Ishikawa (cell line): ENCODE data around the gene SUV39H1.

Experiments
- CEBPB ChIP-seq: IDR thresholded peaks from 2 replicates; pipeline ENCODE4 v1.6.1; 2012
- CREB1 ChIP-seq: IDR thresholded peaks from 2 replicates; pipeline ENCODE4 v1.6.1; 2012; ENCODE audit warnings: low read depth
- EGR1 ChIP-seq: IDR thresholded peaks from 2 replicates; pipeline ENCODE4 v1.6.1; 2012
- EP300 ChIP-seq: IDR thresholded peaks from 2 replicates; pipeline ENCODE4 v1.6.1; 2012; ENCODE audit warnings: borderline replicate concordance
- FOXM1 ChIP-seq: IDR thresholded peaks from 2 replicates; pipeline ENCODE4 v1.6.1; 2012; ENCODE audit warnings: low read depth, borderline replicate concordance
- NFIC ChIP-seq: IDR thresholded peaks from 2 replicates; pipeline ENCODE4 v1.6.1; 2012
- TAF1 ChIP-seq: IDR thresholded peaks from 2 replicates; pipeline ENCODE4 v1.6.1; 2012; ENCODE audit warnings: low read depth, mild to moderate bottlenecking
- TCF12 ChIP-seq: IDR thresholded peaks from 2 replicates; pipeline ENCODE4 v1.6.1; 2012; ENCODE audit warnings: low read depth
- TEAD4 ChIP-seq: IDR thresholded peaks from 2 replicates; pipeline ENCODE4 v1.6.1; 2012
- YY1 ChIP-seq: IDR thresholded peaks from 2 replicates; pipeline ENCODE4 v1.6.1; 2012; ENCODE audit warnings: low read depth
- TF ChIP-seq, protein P1 (sequence below): IDR thresholded peaks from 2 replicates; pipeline ENCODE4 v1.6.1; 2012; ENCODE audit warnings: low read depth, mild to moderate bottlenecking
- TF ChIP-seq, protein P2 (sequence below): IDR thresholded peaks from 2 replicates; pipeline ENCODE4 v1.6.1; 2012

DNA sequence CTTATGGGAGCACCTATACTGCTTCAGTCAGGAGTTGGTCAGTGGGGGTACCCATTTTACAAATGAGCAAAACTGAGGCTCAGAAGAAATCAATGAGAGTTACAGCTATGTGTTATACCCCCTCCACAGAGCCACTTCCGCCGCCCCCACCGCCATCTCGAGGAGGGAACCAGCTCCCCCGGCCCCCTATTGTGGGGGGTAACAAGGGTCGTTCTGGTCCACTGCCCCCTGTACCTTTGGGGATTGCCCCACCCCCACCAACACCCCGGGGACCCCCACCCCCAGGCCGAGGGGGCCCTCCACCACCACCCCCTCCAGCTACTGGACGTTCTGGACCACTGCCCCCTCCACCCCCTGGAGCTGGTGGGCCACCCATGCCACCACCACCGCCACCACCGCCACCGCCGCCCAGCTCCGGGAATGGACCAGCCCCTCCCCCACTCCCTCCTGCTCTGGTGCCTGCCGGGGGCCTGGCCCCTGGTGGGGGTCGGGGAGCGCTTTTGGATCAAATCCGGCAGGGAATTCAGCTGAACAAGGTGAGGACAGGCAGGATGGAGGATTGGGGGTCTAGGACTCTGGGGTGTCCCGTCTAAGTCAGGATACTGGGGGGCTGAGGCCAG is 7.9 kb upstream of the SUV39H1 start:
- TF ChIP-seq EP300 = no peak
- no peak for TF ChIP-seq FOXM1
- TF ChIP-seq YY1 = no peak
- no peak for TF ChIP-seq TEAD4
- TF ChIP-seq TAF1 = no peak
- TF ChIP-seq TCF12 = no peak
- no peak for TF ChIP-seq NFIC
- TF ChIP-seq EGR1 = no peak
- TF ChIP-seq, protein P1, sequence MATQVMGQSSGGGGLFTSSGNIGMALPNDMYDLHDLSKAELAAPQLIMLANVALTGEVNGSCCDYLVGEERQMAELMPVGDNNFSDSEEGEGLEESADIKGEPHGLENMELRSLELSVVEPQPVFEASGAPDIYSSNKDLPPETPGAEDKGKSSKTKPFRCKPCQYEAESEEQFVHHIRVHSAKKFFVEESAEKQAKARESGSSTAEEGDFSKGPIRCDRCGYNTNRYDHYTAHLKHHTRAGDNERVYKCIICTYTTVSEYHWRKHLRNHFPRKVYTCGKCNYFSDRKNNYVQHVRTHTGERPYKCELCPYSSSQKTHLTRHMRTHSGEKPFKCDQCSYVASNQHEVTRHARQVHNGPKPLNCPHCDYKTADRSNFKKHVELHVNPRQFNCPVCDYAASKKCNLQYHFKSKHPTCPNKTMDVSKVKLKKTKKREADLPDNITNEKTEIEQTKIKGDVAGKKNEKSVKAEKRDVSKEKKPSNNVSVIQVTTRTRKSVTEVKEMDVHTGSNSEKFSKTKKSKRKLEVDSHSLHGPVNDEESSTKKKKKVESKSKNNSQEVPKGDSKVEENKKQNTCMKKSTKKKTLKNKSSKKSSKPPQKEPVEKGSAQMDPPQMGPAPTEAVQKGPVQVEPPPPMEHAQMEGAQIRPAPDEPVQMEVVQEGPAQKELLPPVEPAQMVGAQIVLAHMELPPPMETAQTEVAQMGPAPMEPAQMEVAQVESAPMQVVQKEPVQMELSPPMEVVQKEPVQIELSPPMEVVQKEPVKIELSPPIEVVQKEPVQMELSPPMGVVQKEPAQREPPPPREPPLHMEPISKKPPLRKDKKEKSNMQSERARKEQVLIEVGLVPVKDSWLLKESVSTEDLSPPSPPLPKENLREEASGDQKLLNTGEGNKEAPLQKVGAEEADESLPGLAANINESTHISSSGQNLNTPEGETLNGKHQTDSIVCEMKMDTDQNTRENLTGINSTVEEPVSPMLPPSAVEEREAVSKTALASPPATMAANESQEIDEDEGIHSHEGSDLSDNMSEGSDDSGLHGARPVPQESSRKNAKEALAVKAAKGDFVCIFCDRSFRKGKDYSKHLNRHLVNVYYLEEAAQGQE = no peak
- no peak for TF ChIP-seq CREB1
- TF ChIP-seq CEBPB = no peak
- TF ChIP-seq, protein P2, sequence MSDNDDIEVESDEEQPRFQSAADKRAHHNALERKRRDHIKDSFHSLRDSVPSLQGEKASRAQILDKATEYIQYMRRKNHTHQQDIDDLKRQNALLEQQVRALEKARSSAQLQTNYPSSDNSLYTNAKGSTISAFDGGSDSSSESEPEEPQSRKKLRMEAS = no peak
